HepG2 (cell line): ENCODE measurements around the gene EPM2A.

Source experiments
- CTCF ChIP-seq: sonication (generic); formaldehyde crosslinking; IDR thresholded peaks from 2 replicates; pipeline ENCODE4 v1.5.0; 2020; ENCODE audit warnings: mild to moderate bottlenecking, missing genetic modification reagents, moderate library complexity
- GATAD2A ChIP-seq: IDR thresholded peaks from 2 replicates; pipeline ENCODE4 v1.6.1; 2016
- MAZ ChIP-seq, 2 experiments: sonication (generic) in 1 of 2; formaldehyde crosslinking in 1 of 2; IDR thresholded peaks; 2 replicates each; pipeline versions ENCODE4 v1.5.0 to v1.6.1; 2012 to 2020; ENCODE audit warnings: low read depth in 2 of 2, mild to moderate bottlenecking in 2 of 2, borderline replicate concordance in 1 of 2, improper control_type of control experiment in 1 of 2, low read length in 1 of 2, missing genetic modification reagents in 1 of 2, moderate library complexity in 1 of 2
- TCF7 ChIP-seq: sonication (generic); IDR thresholded peaks from 2 replicates; pipeline ENCODE4 v1.6.1; 2016; ENCODE audit warnings: antibody characterized with exemption, low read depth

- no peak for TF ChIP-seq CTCF (CRISPR knock-in tag)
- no peak for TF ChIP-seq GATAD2A (CRISPR knock-in tag)
- TF ChIP-seq MAZ (IDR thresholded peaks at IDR 0.05; ENCODE audit: borderline replicate concordance, low read depth, low read length), result no peak
- no peak for TF ChIP-seq MAZ (CRISPR knock-in tag; IDR thresholded peaks at IDR 0.05; ENCODE audit: low read depth)
- no peak for TF ChIP-seq TCF7
Measured at GRCh38 chr6:145630598-145630997, 104.7 kb downstream of the EPM2A start.
